GM12864 (cell line): Measurements from ENCODE around the gene SULF2.

Experiments
- DNase-seq: peaks from one replicate; pipeline ENCODE4 v3.0.0-alpha.2; 2011; ENCODE audit warnings: low read depth
- H3K4me3 ChIP-seq: 2 replicates; pipeline ENCODE4 v1.5.1; 2011; ENCODE audit warnings: mild to moderate bottlenecking, low read depth, low read length, control low read depth
- TF ChIP-seq, protein P1 (sequence below): IDR thresholded peaks from 2 replicates; pipeline ENCODE4 v1.5.1; 2011; ENCODE audit warnings: low read depth, mild to moderate bottlenecking, moderate library complexity, low read length, control low read depth, inconsistent platforms; ENCODE audit errors: missing control alignments

Gene SULF2

DNA sequence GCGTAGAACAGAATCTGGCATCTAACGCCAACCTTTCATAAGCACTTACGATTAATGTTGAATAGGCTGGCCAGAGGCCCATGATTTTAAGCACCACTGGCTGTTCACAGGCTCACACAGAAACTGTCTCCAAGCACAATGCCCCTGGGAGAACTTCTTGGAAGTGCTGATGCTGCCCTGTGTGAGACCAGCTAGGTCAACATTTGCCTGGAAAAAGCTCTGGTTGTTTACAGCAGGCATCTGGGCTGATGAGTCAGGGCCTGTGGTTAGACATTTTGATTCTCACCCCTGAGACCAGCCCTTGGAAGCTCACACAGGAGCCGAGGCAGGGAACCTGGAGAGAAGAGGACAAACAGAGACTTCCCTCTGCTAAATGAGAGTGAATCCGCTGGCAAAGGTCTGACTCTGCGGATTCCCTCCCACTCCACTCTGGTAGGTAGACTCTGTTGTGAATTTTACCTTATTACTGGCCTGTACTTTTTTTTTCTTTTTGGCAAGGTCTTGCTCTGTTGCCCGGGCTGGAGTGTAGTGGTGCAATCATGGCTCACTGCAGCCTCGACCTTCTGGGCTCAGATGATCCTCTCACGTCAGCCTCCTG is 6.8 kb upstream of the SULF2 start:
- TF ChIP-seq, protein P1, sequence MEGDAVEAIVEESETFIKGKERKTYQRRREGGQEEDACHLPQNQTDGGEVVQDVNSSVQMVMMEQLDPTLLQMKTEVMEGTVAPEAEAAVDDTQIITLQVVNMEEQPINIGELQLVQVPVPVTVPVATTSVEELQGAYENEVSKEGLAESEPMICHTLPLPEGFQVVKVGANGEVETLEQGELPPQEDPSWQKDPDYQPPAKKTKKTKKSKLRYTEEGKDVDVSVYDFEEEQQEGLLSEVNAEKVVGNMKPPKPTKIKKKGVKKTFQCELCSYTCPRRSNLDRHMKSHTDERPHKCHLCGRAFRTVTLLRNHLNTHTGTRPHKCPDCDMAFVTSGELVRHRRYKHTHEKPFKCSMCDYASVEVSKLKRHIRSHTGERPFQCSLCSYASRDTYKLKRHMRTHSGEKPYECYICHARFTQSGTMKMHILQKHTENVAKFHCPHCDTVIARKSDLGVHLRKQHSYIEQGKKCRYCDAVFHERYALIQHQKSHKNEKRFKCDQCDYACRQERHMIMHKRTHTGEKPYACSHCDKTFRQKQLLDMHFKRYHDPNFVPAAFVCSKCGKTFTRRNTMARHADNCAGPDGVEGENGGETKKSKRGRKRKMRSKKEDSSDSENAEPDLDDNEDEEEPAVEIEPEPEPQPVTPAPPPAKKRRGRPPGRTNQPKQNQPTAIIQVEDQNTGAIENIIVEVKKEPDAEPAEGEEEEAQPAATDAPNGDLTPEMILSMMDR, result no peak
- no peak for DNase-seq
- H3K4me3 ChIP-seq, result no peak overlapping the region

DNA sequence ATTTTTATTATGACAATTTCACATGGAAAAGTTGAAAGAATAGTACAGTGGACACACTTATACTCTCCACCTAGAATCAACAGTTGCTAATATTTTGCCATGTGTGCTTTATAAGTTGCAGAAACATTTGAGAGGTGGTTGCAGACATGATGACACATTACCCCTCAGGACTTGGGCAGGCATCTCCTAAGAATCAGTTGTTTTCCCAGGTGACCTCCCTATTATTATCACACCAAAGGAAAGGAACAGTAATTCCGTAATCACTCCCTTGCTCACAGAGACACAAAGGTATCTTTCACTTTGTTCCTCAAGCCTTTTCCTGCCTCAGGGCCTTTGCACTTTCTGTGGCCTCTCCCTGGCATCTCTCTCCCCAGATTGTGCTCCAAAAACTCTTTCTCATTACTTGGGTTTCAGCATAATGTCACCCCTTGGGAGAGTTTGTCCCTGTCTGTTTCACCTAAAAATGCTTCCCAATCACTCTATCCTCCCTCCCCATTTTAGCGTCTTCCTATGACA is 5.9 kb upstream of the SULF2 start:
- no peak for DNase-seq
- TF ChIP-seq, protein P1, result no peak
- H3K4me3 ChIP-seq, result no peak overlapping the region

DNA sequence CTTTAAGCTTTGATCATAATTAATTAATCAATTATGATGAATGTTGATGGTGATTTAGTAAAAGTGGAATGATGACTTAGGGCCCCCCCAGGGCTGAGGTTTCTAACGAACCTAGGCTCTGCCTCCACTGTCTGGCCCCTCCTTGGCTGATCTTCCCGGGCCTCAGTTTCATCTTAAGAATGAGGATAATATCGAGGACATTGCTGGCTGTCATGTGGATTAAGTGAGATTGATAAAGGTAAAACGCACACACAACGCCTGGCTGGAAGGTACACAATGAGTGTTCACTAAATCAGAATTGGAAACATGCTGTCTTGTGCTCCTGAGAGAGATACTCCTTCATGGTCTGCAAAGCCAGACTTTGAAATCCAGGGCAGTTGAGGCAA is 5.3 kb upstream of the SULF2 start:
- DNase-seq, result no peak
- H3K4me3 ChIP-seq, result no peak overlapping the region
- TF ChIP-seq, protein P1, result no peak

DNA sequence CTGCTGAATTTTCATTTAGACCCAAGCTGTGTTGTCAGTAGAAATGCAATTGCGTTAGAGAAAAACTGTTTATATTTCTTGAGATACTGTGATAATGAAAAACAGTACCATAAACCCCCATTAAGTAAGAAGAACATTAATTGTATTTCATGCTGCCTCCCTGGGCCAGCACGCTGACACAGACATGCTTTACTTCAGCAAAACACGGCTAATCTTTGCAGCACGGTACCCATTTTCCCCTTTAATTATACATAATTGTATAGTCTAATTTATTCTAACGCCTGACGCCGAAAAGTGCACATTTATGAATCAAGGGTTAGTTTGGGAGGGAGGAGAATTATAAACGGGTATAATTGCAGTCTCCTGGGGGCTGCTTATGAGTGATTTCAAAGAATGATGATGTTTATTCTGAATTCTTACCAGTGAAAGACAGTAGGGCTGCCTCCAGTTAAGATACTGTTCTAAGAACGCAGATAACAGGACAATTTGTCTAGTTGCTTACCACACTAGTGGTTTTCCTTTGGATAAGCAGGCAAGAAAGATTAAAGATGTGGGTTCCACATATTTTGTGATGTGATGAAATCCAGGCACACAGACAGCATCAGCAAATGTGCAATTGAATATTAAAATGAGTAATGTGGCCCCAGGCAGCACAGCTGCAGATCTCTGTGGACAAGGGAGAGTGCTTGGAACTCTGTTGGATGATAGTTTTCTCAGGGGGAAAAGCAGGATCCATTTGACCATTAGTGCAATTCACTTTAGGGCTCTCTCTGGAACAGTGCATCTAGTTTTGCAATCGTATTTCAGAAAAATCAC is 4.7 kb upstream of the SULF2 start:
- TF ChIP-seq, protein P1, result no peak
- DNase-seq, result no peak
- no peak overlapping the region for H3K4me3 ChIP-seq

DNA sequence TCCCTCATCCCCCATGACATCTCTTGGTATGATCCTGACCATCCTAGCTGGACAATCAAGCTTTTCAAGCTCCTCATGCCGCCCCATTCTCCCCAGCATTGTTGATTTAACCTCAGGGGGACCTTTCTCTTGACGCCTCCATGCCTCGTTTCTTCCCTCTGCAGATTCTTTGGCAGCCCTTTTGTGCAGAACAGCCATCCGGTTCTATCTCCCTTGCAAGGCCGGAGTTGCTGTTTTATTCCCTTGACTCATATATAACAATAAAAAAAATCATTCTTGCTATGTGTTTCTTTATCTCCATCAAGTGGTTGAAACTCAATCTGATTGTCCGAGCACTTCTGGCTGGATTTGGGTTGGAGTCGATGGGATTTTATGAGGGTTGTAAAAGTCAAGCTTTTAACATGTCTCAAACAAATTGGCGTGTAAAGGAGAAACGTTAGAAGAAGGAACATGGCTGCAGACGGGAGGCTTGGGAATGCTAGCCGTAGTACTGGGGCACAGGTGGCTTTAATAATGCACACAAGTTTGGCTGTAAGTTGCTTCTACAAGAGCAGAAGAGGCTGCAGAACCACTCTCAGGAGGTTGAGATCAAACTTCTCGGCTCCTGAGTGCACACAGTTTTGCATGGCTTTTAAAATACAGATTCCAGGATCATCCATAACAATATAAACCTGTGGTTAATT is 3.9 kb upstream of the SULF2 start:
- DNase-seq, result no peak
- no peak overlapping the region for H3K4me3 ChIP-seq
- TF ChIP-seq, protein P1, result no peak

DNA sequence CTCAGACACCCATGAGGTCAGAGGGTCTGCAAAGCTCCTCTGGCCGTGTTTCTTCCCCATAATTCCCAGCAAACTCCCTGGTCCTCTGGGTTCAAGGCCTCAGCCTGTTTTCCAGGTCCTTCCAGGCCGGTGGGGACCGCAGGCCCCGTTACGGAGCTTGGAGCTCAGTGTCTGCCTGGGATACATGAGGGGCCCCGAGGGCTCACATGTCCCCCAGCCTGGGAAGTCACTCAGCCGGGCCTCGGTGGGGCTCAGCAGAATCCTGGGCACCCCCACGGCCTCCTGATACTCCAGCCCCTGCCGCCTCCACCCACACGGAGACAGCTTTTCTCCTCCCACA is 3.4 kb upstream of the SULF2 start:
- TF ChIP-seq, protein P1, result no peak
- H3K4me3 ChIP-seq, result no peak overlapping the region
- DNase-seq, result no peak
